IMR-90 (cell line): ENCODE data around the gene ALK. TPM values are rescaled to one million over a fixed set of nuclear protein-coding genes. Genes with fewer than 3 reads are reported as not detected.
A peak's percentile ranks its signal among the peaks of the same experiment; 100 is the strongest.

Experiments used
- ATAC-seq: fragments of 200-7000 bp; cut with Tn5 transposase; 2 replicates; pipeline ENCODE4 v1.9.1; 2020; ENCODE audit warnings: low read depth, mild to moderate bottlenecking, moderate library complexity
- BruUV-seq: library from RNA; stranded (reverse); fragments of 400-500 nt; replicated peaks from 2 replicates; lab custom pipeline; 2021; lab: Mats Ljungman, UMichigan
- CTCF ChIA-PET: fragments of 300-600 bp; formaldehyde crosslinking; extraction: SDS; loops from one replicate; lab custom pipeline; 2021; ENCODE audit warnings: antibody characterized with exemption; lab: Yijun Ruan, JAX
- POLR2A ChIA-PET: fragments of 300-600 bp; sonication (Branson Sonifier 250); formaldehyde crosslinking; loops from one replicate; lab custom pipeline; 2022; ENCODE audit warnings: antibody characterized with exemption; ENCODE audit not compliant: unreplicated experiment; lab: Charles Lee
- DNase-seq: peaks from one replicate; pipeline ENCODE4 v3.0.0; 2013
- H2AFZ ChIP-seq: replicated peaks from 2 replicates; pipeline ENCODE3; 2013; ENCODE audit warnings: low read length, mild to moderate bottlenecking; ENCODE audit not compliant: poor library complexity
- H2AK5ac ChIP-seq: 2 replicates; pipeline ENCODE4 v1.6.1; 2013; ENCODE audit warnings: low read depth, low read length, inconsistent platforms
- H2AK9ac ChIP-seq: replicated peaks from 2 replicates; pipeline ENCODE3; 2013; ENCODE audit warnings: mild to moderate bottlenecking, low read depth, low read length, moderate library complexity; ENCODE audit not compliant: poor library complexity
- H2BK120ac ChIP-seq: 2 replicates; pipeline ENCODE4 v1.6.1; 2013; ENCODE audit warnings: low read depth, low read length, inconsistent platforms
- H2BK15ac ChIP-seq: 3 replicates; pipeline ENCODE4 v1.6.1; 2013; ENCODE audit warnings: low read depth, low read length, inconsistent platforms
- H2BK20ac ChIP-seq: 2 replicates; pipeline ENCODE4 v1.6.1; 2013; ENCODE audit warnings: low read depth, mild to moderate bottlenecking, inconsistent platforms, low read length, moderate library complexity
- H2BK5ac ChIP-seq: 2 replicates; pipeline ENCODE4 v1.6.1; 2013; ENCODE audit warnings: mild to moderate bottlenecking, low read depth, low read length, inconsistent platforms; ENCODE audit not compliant: poor library complexity, severe bottlenecking
- H3K14ac ChIP-seq: replicated peaks from 2 replicates; pipeline ENCODE4 v1.6.1; 2013; ENCODE audit warnings: low read depth, low read length, inconsistent platforms
- H3K18ac ChIP-seq: 2 replicates; pipeline ENCODE4 v1.6.1; 2013; ENCODE audit warnings: low read depth, low read length, control low read depth
- H3K23ac ChIP-seq: 2 replicates; pipeline ENCODE4 v1.6.1; 2013; ENCODE audit warnings: low read depth, low read length, inconsistent platforms
- H3K27ac ChIP-seq: 2 replicates; pipeline ENCODE4 v1.5.1; 2013; ENCODE audit warnings: mild to moderate bottlenecking, control low read depth, low read length; ENCODE audit not compliant: insufficient read depth
- H3K27me3 ChIP-seq: 2 replicates; pipeline ENCODE4 v1.6.1; 2013; ENCODE audit warnings: low read length; ENCODE audit not compliant: control insufficient read depth, insufficient read depth
- H3K36me3 ChIP-seq: 2 replicates; pipeline ENCODE4 v1.6.1; 2013; ENCODE audit warnings: low read length, mixed read lengths; ENCODE audit not compliant: control insufficient read depth, insufficient read depth
- H3K4ac ChIP-seq: 2 replicates; pipeline ENCODE4 v1.6.1; 2013; ENCODE audit warnings: low read depth, low read length, inconsistent platforms
- H3K4me1 ChIP-seq: 2 replicates; pipeline ENCODE4 v1.6.1; 2013; ENCODE audit warnings: low read length, mixed read lengths; ENCODE audit not compliant: control insufficient read depth, insufficient read depth
- H3K4me2 ChIP-seq: 2 replicates; pipeline ENCODE4 v1.6.1; 2013; ENCODE audit warnings: low read depth, mild to moderate bottlenecking, control low read depth, low read length, moderate library complexity
- H3K4me3 ChIP-seq: 2 replicates; pipeline ENCODE4 v1.5.1; 2013; ENCODE audit warnings: low read depth, mild to moderate bottlenecking, control low read depth, low read length, moderate library complexity; ENCODE audit not compliant: insufficient read depth
- H3K56ac ChIP-seq: 2 replicates; pipeline ENCODE4 v1.6.1; 2013; ENCODE audit warnings: low read length, inconsistent platforms; ENCODE audit not compliant: insufficient read depth; ENCODE audit errors: extremely low read depth
- H3K79me1 ChIP-seq, 2 experiments: 2 replicates each; pipeline ENCODE4 v1.6.1; 2013; ENCODE audit warnings: low read length in 2 of 2, inconsistent platforms in 1 of 2, low read depth in 1 of 2
- H3K9ac ChIP-seq: 2 replicates; pipeline ENCODE4 v1.6.1; 2013; ENCODE audit warnings: low read depth, low read length, control low read depth
- H3K9me1 ChIP-seq: 2 replicates; pipeline ENCODE4 v1.6.1; 2013; ENCODE audit warnings: low read length, inconsistent platforms; ENCODE audit not compliant: insufficient read depth
- H3K9me3 ChIP-seq: 2 replicates; pipeline ENCODE4 v1.6.1; 2013; ENCODE audit warnings: low read length; ENCODE audit not compliant: control insufficient read depth, insufficient read depth
- H4K20me1 ChIP-seq: 2 replicates; pipeline ENCODE4 v1.6.1; 2013; ENCODE audit warnings: low read length, inconsistent platforms; ENCODE audit not compliant: insufficient read depth
- H4K5ac ChIP-seq: 2 replicates; pipeline ENCODE4 v1.6.1; 2013; ENCODE audit warnings: mild to moderate bottlenecking, low read depth, low read length, control low read depth
- H4K8ac ChIP-seq, 2 experiments: 2 replicates each; pipeline ENCODE4 v1.6.1; 2013; ENCODE audit warnings: low read depth in 2 of 2, low read length in 2 of 2, control low read depth in 1 of 2, inconsistent platforms in 1 of 2
- H4K91ac ChIP-seq: 2 replicates; pipeline ENCODE4 v1.6.1; 2013; ENCODE audit warnings: low read depth, low read length, inconsistent platforms; ENCODE audit not compliant: insufficient read depth
- RCOR1 ChIP-seq: IDR thresholded peaks from 2 replicates; pipeline ENCODE4 v1.6.1; 2012; ENCODE audit warnings: mild to moderate bottlenecking, low read length, improper control_type of control experiment; ENCODE audit not compliant: insufficient replicate concordance
- RFX5 ChIP-seq: IDR thresholded peaks from 2 replicates; pipeline ENCODE4 v1.8.0; 2012; ENCODE audit warnings: low read depth, mild to moderate bottlenecking, low read length, moderate library complexity
- WGBS, 2 experiments: methylation state at CpG; one replicate each; pipeline versions ENCODE4 v1.1.5 to v1.1.7; 2013; ENCODE audit warnings: missing lambda C conversion rate in 2 of 2; ENCODE audit not compliant: insufficient read length in 1 of 2; ENCODE audit errors: extremely low coverage in 2 of 2; 5-methylcytosine and 5-hydroxymethylcytosine counted together
- dilution Hi-C: fragments of 300-500 bp; cut with HindIII; formaldehyde crosslinking; loops from one replicate; pipeline ENCODE4 v1.14.3; 2018; ENCODE audit warnings: low sequenced_read_pairs; ENCODE audit not compliant: unreplicated experiment
- in situ Hi-C: fragments of 300-500 bp; cut with MboI; formaldehyde crosslinking; loops from 3 replicates; pipeline ENCODE4 v1.14.3; 2019; ENCODE audit warnings: low sequenced_read_pairs, inconsistent platforms, mixed read lengths
- intact Hi-C: fragments of 100-400 bp; cut with micrococcal nuclease; formaldehyde crosslinking; loops from 2 replicates; pipeline ENCODE4 v1.10.0; 2022
- polyA plus RNA-seq, 3 experiments: library from polyadenylated mRNA; depleted of rRNA; stranded (reverse); fragments of >200 nt; gene quantifications; 2 replicates each; pipeline ENCODE4 v1.2.3, GENCODE V29; 2012; ENCODE audit warnings: low replicate concordance in 1 of 3
- total RNA-seq: library from RNA; depleted of rRNA; stranded (reverse); fragments of >200 nt; gene quantifications from 2 replicates; pipeline ENCODE4 v1.2.3, GENCODE V29; 2012
- TF ChIP-seq, protein P1 (sequence below): fragments of 150-350 bp; IDR thresholded peaks from 2 replicates; pipeline ENCODE4 v1.6.1; 2017; ENCODE audit warnings: mild to moderate bottlenecking, antibody characterized with exemption, low read length, low read depth

Gene ALK
- total and polyA plus RNA-seq, 2 of the 4 experiments (the other 2 are of a cell fraction): not detected

GRCh38 chr2:29249666-29250253 is 671.6 kb downstream of the ALK start:
- intact Hi-C loops (no loop called here), dilution Hi-C loops (no loop called here), in situ Hi-C loops (no loop called here)
- no peak overlapping the region for H3K9ac ChIP-seq
- no TSS peak for BruUV-seq
- no peak overlapping the region for H3K14ac ChIP-seq
- H3K27ac ChIP-seq: no peak overlapping the region
- WGBS, 2 experiments: no CpG with 5 or more reads among the region's 11 CpGs
- ATAC-seq: no peak
- H4K8ac ChIP-seq: no peak overlapping the region
- no peaks in the 10 kb centered on the region for H3K9me3 ChIP-seq
- no peak overlapping the region for H3K23ac ChIP-seq
- H2BK120ac ChIP-seq: no peak overlapping the region
- no peak overlapping the region for H3K56ac ChIP-seq
- peak overlapping the region; percentile 51 for H2AFZ ChIP-seq
- no peak overlapping the region for H2BK20ac ChIP-seq
- no peak overlapping the region for H2AK5ac ChIP-seq
- no peak for DNase-seq
- no peak overlapping the region for H3K4ac ChIP-seq
- no peaks in the 10 kb centered on the region for H3K4me1 ChIP-seq
- TF ChIP-seq, protein P1, sequence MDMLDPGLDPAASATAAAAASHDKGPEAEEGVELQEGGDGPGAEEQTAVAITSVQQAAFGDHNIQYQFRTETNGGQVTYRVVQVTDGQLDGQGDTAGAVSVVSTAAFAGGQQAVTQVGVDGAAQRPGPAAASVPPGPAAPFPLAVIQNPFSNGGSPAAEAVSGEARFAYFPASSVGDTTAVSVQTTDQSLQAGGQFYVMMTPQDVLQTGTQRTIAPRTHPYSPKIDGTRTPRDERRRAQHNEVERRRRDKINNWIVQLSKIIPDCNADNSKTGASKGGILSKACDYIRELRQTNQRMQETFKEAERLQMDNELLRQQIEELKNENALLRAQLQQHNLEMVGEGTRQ: no peak
- TF ChIP-seq RFX5 (no peak), RCOR1 (no peak)
- no peak overlapping the region for H3K18ac ChIP-seq
- ChIA-PET POLR2A (no interaction called here), CTCF (interaction anchor here (1.2 kb wide), 1 partner anchor 59 kb away, joined by 3 read pairs; no protein-coding TSS in a partner anchor)
- no peak overlapping the region for H3K4me2 ChIP-seq
- no peak overlapping the region for H3K4me3 ChIP-seq
- H3K27me3 ChIP-seq: peaks cover 8% of the 10 kb centered on the region
- H2BK5ac ChIP-seq: no peak overlapping the region
- peaks cover 3% of the 10 kb centered on the region; the same call in 1 of the 2 replicates for H3K9me1 ChIP-seq
- H2AK9ac ChIP-seq: no peak overlapping the region
- no peak overlapping the region for H4K91ac ChIP-seq
- H4K20me1 ChIP-seq: no peaks in the 10 kb centered on the region
- H3K79me1 ChIP-seq: no peaks in the 10 kb centered on the region
- no peak overlapping the region for H2BK15ac ChIP-seq
- no peaks in the 10 kb centered on the region for H3K36me3 ChIP-seq
- H4K5ac ChIP-seq: no peak overlapping the region
